Measurements from ENCODE around the gene HDAC4.

HDAC4 gene

DNA sequence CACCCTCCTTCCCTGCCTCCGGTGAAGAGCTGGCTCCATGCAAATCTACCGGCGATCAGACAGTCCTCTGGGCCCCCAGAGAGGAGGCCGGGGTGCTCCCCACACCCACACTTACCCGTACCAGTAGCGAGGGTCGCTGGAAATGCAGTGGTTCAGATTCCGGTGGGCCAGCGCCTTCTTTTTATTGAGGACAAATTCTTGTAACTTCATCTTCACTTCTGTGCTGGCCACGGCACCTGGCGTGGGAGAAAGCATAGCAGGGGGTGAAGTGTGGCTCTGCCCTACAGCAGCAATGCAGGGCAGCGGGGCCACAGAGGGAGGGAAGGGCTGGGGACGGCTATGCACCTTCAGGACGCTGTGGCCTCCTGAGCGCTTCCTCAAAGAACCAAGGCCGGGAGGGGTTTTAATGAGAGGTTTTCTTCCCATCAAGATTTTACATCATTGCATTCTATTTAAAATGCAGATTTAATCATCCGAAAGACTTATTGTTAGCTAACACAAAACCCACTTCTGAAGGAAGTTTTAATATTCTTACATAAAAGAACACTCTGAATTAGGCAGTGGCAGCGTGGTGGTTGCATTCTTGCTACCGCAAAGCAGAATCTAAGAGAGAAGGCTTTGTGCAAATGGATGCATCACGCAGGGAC, 237.0 kb downstream of the HDAC4 start:
- ChIA-PET POLR2A (no interaction called here), CTCF (no interaction called here)
- Histone ChIP-seq H3K4me3 (ENCODE audit: low read depth, low read length) (no peak overlapping the region), H3K27ac (ENCODE audit: extremely low read depth, low read depth, low read length) (no peak overlapping the region), H3K9me3 (ENCODE audit: control insufficient read depth, insufficient read depth, low read depth, low read length) (no peaks in the 10 kb centered on the region), H3K36me3 (ENCODE audit: control insufficient read depth in 2 of 2, insufficient read depth in 1 of 2, low read length in 2 of 2) (peaks cover 0 to 10% of the 10 kb centered on the region in 2 experiments; a peak in 1 of 3 replicates), H3K4me1 (ENCODE audit: control insufficient read depth, insufficient read depth, low read length) (no peaks in the 10 kb centered on the region)
- TF ChIP-seq PBX3 (CRISPR knock-in tag; IDR thresholded peaks at IDR 0.05) (no peak), MEIS1 (CRISPR knock-in tag; IDR thresholded peaks at IDR 0.05; ENCODE audit: borderline replicate concordance) (no peak), ZNF146 (tag by site-specific recombination; IDR thresholded peaks at IDR 0.05) (no peak), WT1 (tag by site-specific recombination; IDR thresholded peaks at IDR 0.05) (no peak), ZNF311 (tag by site-specific recombination; IDR thresholded peaks at IDR 0.05; ENCODE audit: borderline replicate concordance) (no peak), GLIS2 (tag by site-specific recombination; IDR thresholded peaks at IDR 0.05) (no peak), ZNF302 (tag by site-specific recombination; IDR thresholded peaks at IDR 0.05; ENCODE audit: low read depth) (no peak), ZNF837 (tag by site-specific recombination; IDR thresholded peaks at IDR 0.05) (no peak), ZNF549 (tag by site-specific recombination; IDR thresholded peaks at IDR 0.05) (no peak), ZNF138 (tag by site-specific recombination; IDR thresholded peaks at IDR 0.05; ENCODE audit: borderline replicate concordance) (no peak), ZNF501 (tag by site-specific recombination; IDR thresholded peaks at IDR 0.05) (no peak), ZNF791 (tag by site-specific recombination; IDR thresholded peaks at IDR 0.05) (no peak)

- CTCF ChIA-PET = no interaction called here
- Histone ChIP-seq H3K9me3 (ENCODE audit: control insufficient read depth, insufficient read depth, low read depth, low read length) (no peaks in the 10 kb centered on the region), H3K27ac (ENCODE audit: extremely low read depth, low read depth, low read length) (no peak overlapping the region), H3K4me1 (ENCODE audit: control insufficient read depth, insufficient read depth, low read length) (no peaks in the 10 kb centered on the region), H3K36me3 (ENCODE audit: control insufficient read depth in 2 of 2, insufficient read depth in 1 of 2, low read length in 2 of 2) (peaks cover 0 to 10% of the 10 kb centered on the region in 2 experiments; a peak in 1 of 3 replicates), H3K4me3 (ENCODE audit: low read depth, low read length) (no peak overlapping the region)
- POLR2A ChIA-PET = no interaction called here
- TF ChIP-seq PRDM10 (tag by site-specific recombination; IDR thresholded peaks at IDR 0.05) (no peak), ZFP3 (tag by site-specific recombination; IDR thresholded peaks at IDR 0.05; ENCODE audit: low read depth) (no peak), ZNF10 (tag by site-specific recombination; IDR thresholded peaks at IDR 0.05) (no peak), ZNF701 (tag by site-specific recombination; IDR thresholded peaks at IDR 0.05) (no peak), ZNF140 (tag by site-specific recombination; IDR thresholded peaks at IDR 0.05) (no peak), SP7 (tag by site-specific recombination; IDR thresholded peaks at IDR 0.05) (no peak), ZIC2 (tag by site-specific recombination; IDR thresholded peaks at IDR 0.05) (no peak), OSR2 (tag by site-specific recombination; IDR thresholded peaks at IDR 0.05) (no peak), ZNF138 (tag by site-specific recombination; IDR thresholded peaks at IDR 0.05; ENCODE audit: borderline replicate concordance) (no peak), ZNF600 (tag by site-specific recombination; IDR thresholded peaks at IDR 0.05) (no peak), ATF2 (tag by site-specific recombination; IDR thresholded peaks at IDR 0.05; ENCODE audit: low read depth) (no peak), ZBTB21 (tag by site-specific recombination; IDR thresholded peaks at IDR 0.05) (no peak), ZNF449 (tag by site-specific recombination; IDR thresholded peaks at IDR 0.05) (no peak), ZNF302 (tag by site-specific recombination; IDR thresholded peaks at IDR 0.05; ENCODE audit: low read depth) (no peak)
Measured at GRCh38 chr2:239162976-239163687, 237.7 kb downstream of the HDAC4 start.
